CD4-positive, alpha-beta T cell treated with Interleukin-21 for 1 hour (primary cell): ENCODE data around the gene ADCY2.

Experiments used
- DNase-seq: peaks from one replicate; pipeline ENCODE4 v3.0.0-alpha.2; 2020

ADCY2 gene

DNA sequence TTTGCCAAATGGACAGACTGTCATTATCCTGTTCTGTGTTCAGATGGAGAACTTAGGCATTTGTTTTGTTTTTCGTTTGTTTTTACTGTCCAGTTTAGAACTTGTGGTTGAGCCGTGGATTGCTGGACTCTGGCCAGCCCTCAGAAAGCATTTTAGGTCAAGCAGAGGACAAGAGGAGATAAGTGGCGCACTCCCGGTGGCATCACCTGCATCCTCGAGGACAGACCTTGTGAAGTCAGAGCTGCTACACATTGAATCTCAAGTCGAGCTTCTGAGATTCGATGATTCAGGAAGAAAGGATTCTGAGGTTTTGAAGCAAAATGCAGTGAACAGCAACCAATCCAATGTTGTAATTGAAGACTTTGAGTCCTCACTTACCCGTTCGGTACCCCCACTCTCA is 481.9 kb downstream of the ADCY2 start:
- no peak for DNase-seq

DNA sequence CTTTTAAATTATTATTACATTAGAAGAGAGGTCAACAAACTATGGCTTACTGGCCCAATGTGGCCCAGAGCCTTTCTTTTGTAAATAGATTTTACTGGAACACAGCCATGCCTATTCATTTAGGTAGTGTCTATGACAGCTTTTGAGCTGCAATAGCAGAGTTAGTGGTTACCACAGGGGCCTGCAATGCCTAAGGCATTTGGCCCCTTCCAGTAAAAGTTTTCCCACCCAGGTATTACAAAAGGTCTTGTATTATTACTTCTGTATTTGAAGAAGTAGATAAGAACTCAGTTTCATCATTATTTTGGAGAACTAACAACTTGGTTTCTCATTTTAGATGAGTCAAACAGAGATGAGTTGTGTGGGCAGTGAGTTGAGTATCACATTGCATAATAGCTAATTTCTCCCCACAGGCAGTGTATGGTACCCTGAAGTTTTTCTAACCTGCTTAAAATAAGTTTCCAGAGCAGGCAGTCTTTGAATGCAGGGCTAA is 482.5 kb downstream of the ADCY2 start:
- DNase-seq = no peak
